ENCODE measurements around the gene RFX1.

RFX1 gene

DNA sequence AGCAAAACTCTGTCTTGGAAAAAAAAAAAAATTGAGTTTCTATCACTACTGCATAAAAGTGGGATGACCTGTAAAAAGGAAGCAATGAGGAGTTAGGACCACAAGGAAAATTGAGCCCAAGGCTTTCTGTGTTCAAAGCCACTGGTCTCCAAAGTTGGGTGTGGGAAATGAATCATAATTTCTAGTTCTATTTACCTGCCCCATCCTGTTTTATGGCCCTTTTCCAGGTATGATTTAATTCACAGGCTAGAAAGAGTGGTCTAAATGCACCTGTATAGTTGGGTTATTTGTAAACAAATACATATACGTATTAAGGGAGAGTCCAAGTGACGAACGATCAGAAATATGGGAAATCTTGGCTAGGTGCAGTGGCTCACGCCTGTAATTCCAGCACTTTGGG is 59.7 kb downstream of the RFX1 start:
- Histone ChIP-seq H3K27me3 (no peaks in the 10 kb centered on the region), H3K27ac (no peak overlapping the region), H3K4me3 (ENCODE audit: low read depth in 1 of 2, low read length in 1 of 2) (no peak overlapping the region), H3K36me3 (no peaks in the 10 kb centered on the region), H3K9me3 (no peaks in the 10 kb centered on the region), H3K4me1 (ENCODE audit: control insufficient read depth in 1 of 2, insufficient read depth in 1 of 2, low read depth in 1 of 2, low read length in 1 of 2) (peaks cover 0 to under 1% of the 10 kb centered on the region in 2 experiments)
- TF ChIP-seq, protein P1, sequence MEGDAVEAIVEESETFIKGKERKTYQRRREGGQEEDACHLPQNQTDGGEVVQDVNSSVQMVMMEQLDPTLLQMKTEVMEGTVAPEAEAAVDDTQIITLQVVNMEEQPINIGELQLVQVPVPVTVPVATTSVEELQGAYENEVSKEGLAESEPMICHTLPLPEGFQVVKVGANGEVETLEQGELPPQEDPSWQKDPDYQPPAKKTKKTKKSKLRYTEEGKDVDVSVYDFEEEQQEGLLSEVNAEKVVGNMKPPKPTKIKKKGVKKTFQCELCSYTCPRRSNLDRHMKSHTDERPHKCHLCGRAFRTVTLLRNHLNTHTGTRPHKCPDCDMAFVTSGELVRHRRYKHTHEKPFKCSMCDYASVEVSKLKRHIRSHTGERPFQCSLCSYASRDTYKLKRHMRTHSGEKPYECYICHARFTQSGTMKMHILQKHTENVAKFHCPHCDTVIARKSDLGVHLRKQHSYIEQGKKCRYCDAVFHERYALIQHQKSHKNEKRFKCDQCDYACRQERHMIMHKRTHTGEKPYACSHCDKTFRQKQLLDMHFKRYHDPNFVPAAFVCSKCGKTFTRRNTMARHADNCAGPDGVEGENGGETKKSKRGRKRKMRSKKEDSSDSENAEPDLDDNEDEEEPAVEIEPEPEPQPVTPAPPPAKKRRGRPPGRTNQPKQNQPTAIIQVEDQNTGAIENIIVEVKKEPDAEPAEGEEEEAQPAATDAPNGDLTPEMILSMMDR (IDR thresholded peaks at IDR 0.05) = no peak

DNA sequence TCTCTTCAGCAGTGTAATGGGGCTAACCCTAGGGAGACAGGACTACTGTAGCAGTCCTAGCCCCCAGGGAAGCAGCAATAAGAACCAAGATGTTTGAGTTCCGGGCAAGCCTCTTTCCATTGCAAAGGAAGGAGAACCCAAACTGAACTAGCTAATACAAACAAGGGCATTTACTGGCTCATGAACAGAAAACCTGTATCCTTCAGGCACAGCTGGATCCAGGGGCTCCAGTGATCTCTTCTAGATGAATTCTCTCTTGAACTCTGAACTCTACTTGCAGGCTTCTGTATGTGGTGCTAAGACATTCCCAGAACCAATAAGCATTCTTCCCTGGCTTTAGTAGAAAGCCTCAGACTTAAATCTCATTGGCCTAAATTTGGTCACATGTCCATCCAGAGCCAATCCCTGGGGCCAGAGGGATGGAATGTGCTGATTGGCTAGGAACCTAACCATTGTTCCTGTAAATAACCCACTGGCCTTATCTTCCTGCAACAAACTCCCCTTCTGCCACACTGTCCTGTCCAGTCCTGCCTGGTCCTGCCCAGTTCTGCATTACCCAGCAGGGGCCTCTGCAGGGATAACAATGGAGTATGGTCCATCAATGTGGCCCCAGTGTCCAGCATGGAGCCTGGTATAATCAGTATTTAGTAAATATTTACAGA is 64.0 kb downstream of the RFX1 start:
- H3K27ac ChIP-seq = no peak overlapping the region
- H3K36me3 ChIP-seq = no peaks in the 10 kb centered on the region
- no peaks in the 10 kb centered on the region for H3K9me3 ChIP-seq
- H3K27me3 ChIP-seq = peaks cover 24% of the 10 kb centered on the region
- no peak overlapping the region for H3K4me3 ChIP-seq (ENCODE audit: low read depth in 1 of 2, low read length in 1 of 2)
- TF ChIP-seq, protein P1 (IDR thresholded peaks at IDR 0.05) = no peak
- H3K4me1 ChIP-seq (ENCODE audit: control insufficient read depth in 1 of 2, insufficient read depth in 1 of 2, low read depth in 1 of 2, low read length in 1 of 2) = peaks cover 0 to 13% of the 10 kb centered on the region in 2 experiments

DNA sequence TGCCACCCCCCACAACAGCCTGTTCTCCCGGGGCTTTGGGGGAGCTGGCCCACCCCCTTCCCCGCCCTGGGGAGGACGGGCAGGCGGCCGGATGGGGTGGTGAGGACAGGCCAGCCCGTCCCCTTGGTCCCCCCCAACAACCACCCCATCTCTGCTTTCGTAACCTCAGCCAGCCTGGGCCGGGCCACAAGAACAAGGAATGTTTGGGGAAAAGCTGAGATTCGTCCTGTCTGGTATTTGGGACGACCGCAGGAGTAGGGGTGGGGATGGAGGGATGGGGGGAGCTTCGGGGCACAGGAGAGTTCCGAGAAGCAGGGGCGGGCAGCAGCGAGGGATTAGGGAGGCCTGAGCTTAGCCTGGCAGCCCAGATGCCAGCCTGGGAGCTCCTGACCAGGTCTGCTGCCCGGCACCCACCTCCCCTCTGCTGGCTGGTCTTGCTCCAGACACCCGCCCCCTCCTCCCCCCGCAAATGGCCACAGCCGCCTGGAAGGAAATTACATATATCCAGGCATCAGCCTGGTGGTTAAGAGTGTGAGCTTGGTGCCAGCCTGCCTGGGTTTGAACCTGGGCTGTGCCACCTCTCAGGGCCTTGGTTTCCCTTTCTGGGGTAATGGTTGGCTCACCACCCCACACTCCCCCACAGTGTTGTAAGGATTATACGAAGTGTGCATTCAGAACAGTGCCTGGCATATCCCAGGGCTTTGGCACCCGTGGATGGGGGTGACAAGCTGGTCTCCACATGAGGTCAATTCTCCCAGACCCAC is 67.6 kb downstream of the RFX1 start, which contains the start of gene PODNL1:
PODNL1 (minus strand) TSS at position 117 of the 764 bp plus-strand sequence. CDS start 236 bp downstream, outside the sequence.
- Histone ChIP-seq H3K4me1 (ENCODE audit: control insufficient read depth in 1 of 2, insufficient read depth in 1 of 2, low read depth in 1 of 2, low read length in 1 of 2) (peaks cover 0 to 13% of the 10 kb centered on the region in 2 experiments), H3K4me3 (ENCODE audit: low read depth in 1 of 2, low read length in 1 of 2) (no peak within 1 kb of the TSS), H3K27me3 (peaks cover 41% of the 10 kb centered on the region), H3K9me3 (no peaks in the 10 kb centered on the region), H3K36me3 (no peaks in the 10 kb centered on the region), H3K27ac (no peak within 1 kb of the TSS)
- TF ChIP-seq, protein P1 (IDR thresholded peaks at IDR 0.05) = no peak

DNA sequence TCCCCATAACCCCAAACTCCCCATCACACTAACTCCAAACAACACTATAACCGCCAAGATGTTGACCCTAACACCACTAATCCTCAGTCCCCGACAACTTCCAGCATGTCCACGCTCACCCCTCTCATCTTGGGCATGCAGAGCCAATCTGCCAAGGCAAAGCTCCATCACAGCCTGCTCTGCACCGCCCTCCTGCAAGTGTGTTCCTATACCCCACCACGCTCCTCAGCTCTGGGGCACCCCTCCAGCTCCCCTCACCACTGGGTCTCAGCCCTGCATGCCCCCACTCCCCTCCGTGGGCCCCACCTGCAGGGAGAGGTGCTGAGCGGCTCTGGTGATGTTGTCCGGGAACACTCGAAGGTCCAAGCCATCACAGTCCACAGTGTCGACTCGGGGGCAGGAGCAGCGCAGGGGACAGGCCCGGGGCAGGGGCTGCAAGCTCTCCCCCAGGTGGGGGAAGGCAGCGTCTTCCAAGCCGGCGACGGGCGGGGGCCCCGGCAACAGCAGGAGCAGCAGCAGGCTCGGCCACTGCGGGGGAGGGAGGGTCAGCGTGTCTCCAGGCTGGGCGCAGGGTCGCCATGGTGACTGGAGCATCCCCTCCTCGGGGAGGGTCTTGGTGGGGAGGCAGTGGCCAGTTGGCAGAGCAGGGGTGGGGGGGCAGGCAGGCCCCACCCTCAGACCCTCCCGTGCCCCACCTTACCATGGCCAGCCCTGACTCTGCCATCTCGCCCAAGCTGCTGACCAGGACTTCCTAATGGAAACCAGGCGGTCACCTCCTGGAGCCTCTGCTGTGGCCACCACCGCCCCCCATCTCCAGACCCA is 68.4 kb downstream of the RFX1 start:
- Histone ChIP-seq H3K4me3 (ENCODE audit: low read depth in 1 of 2, low read length in 1 of 2) (no peak overlapping the region), H3K9me3 (no peaks in the 10 kb centered on the region), H3K4me1 (ENCODE audit: control insufficient read depth in 1 of 2, insufficient read depth in 1 of 2, low read depth in 1 of 2, low read length in 1 of 2) (peaks cover 0 to 13% of the 10 kb centered on the region in 2 experiments), H3K27ac (no peak overlapping the region), H3K27me3 (peaks cover 41% of the 10 kb centered on the region), H3K36me3 (no peaks in the 10 kb centered on the region)
- TF ChIP-seq, protein P1 (IDR thresholded peaks at IDR 0.05) = no peak

DNA sequence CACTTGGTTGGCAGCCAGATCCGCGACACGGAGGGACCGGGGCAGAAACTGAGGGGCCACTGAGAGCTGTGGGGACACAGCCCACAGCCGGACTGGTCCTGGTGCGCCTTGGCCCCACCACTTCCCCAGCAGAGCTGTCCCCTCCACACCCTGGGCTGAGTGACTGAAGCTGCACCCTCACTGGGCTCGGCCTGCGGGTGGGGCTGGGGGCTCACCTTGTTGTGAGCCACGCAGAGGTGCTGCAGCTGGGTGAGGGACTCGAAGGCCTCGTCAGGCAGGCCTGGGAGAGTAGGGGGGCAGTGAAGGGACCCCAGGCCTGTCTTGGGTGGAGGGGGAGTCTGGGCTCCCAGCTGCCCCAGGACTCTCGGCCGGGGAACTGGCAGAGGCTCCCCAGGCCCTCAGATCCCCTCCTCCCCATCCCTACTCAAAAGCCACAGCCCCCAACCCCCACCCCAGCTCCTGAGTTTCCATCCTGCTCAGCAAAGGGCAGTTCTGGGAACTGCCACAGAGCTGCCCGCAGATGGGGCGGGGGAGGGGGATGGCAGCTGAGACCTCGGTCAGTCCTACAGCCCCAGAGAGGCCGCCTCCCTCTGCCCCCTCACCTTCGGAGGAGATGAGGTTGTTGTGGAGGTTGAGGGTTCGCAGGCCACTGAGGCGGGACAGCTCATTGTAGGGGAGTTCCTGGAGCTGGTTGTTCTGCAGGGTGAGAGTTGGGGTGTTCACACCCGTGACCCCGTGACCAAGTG is 70.2 kb downstream of the RFX1 start:
- peaks cover 8% of the 10 kb centered on the region for H3K36me3 ChIP-seq

More for the DNA sequence above, 70.2 kb downstream of the RFX1 start:
- no peak overlapping the region for H3K4me3 ChIP-seq (ENCODE audit: low read depth in 1 of 2, low read length in 1 of 2)
- H3K27ac ChIP-seq = no peak overlapping the region
- H3K27me3 ChIP-seq = peaks cover 41% of the 10 kb centered on the region
- TF ChIP-seq, protein P1 (IDR thresholded peaks at IDR 0.05) = no peak
- H3K9me3 ChIP-seq = no peaks in the 10 kb centered on the region
- peaks cover 0 to 13% of the 10 kb centered on the region in 2 experiments for H3K4me1 ChIP-seq (ENCODE audit: control insufficient read depth in 1 of 2, insufficient read depth in 1 of 2, low read depth in 1 of 2, low read length in 1 of 2)
